Panc1 (cell line): Measurements from ENCODE around the gene RGS3. TPM values are rescaled to one million over a fixed set of nuclear protein-coding genes. Genes with fewer than 3 reads are reported as not detected.

ENCODE experiments used
- ATAC-seq: fragments of 200-7000 bp; cut with Tn5 transposase; 2 replicates; pipeline ENCODE4 v1.9.1; 2020; ENCODE audit warnings: mild to moderate bottlenecking, moderate library complexity
- BruUV-seq: library from RNA; stranded (reverse); fragments of 400-500 nt; replicated peaks from 2 replicates; lab custom pipeline; 2021; lab: Mats Ljungman, UMichigan
- CTCF ChIA-PET: fragments of 300-600 bp; sonication (Branson Sonifier 250); formaldehyde crosslinking; loops from one replicate; lab custom pipeline; 2022; ENCODE audit warnings: antibody characterized with exemption; lab: Charles Lee
- POLR2A ChIA-PET: fragments of 300-600 bp; sonication (Branson Sonifier 250); formaldehyde crosslinking; loops from one replicate; lab custom pipeline; 2022; ENCODE audit warnings: antibody characterized with exemption; lab: Charles Lee
- DNase-seq: peaks from one replicate; pipeline ENCODE4 v3.0.0-alpha.2; 2010; ENCODE audit warnings: low read depth, low spot score
- H3K27ac ChIP-seq: 2 replicates; pipeline ENCODE4 v1.5.1; 2011; ENCODE audit warnings: mild to moderate bottlenecking, low read length, inconsistent platforms
- H3K27me3 ChIP-seq: fragments of 200-500 bp; sonication (Bioruptor generic); 2 replicates; pipeline ENCODE4 v1.6.0; 2014; ENCODE audit warnings: low read length, inconsistent platforms; ENCODE audit not compliant: control insufficient read depth, insufficient read depth
- H3K36me3 ChIP-seq: fragments of 200-500 bp; sonication (Bioruptor generic); 2 replicates; pipeline ENCODE4 v1.5.1; 2014; ENCODE audit warnings: inconsistent platforms, mild to moderate bottlenecking, low read length, moderate library complexity; ENCODE audit not compliant: control insufficient read depth, insufficient read depth
- H3K4me1 ChIP-seq: 2 replicates; pipeline ENCODE4 v1.5.1; 2011; ENCODE audit warnings: inconsistent platforms, mild to moderate bottlenecking, low read length, moderate library complexity; ENCODE audit not compliant: control insufficient read depth, insufficient read depth
- H3K4me3 ChIP-seq, 2 experiments: 2 replicates each; pipeline ENCODE4 v1.5.1; 2011 to 2012; ENCODE audit warnings: low read depth in 2 of 2, low read length in 2 of 2, mild to moderate bottlenecking in 2 of 2, inconsistent platforms in 1 of 2, moderate library complexity in 1 of 2
- H3K9me3 ChIP-seq: fragments of 200-500 bp; sonication (Bioruptor generic); 2 replicates; pipeline ENCODE4 v1.5.1; 2014; ENCODE audit warnings: low read depth, mild to moderate bottlenecking, inconsistent platforms, low read length, moderate library complexity; ENCODE audit not compliant: control insufficient read depth, insufficient read depth
- POLR2AphosphoS5 ChIP-seq: IDR thresholded peaks from 2 replicates; pipeline ENCODE4 v1.6.1; 2012; ENCODE audit warnings: mild to moderate bottlenecking, low read depth, low read length, moderate library complexity
- SIN3A ChIP-seq: IDR thresholded peaks from 2 replicates; pipeline ENCODE4 v1.6.1; 2012; ENCODE audit warnings: low read depth, mild to moderate bottlenecking, low read length, moderate library complexity, borderline replicate concordance; ENCODE audit not compliant: insufficient read depth
- TCF7L2 ChIP-seq: IDR thresholded peaks from 2 replicates; pipeline ENCODE4 v1.6.1; 2011; ENCODE audit warnings: mild to moderate bottlenecking, low read depth, low read length, inconsistent platforms
- in situ Hi-C: cut with HindIII; loops from 2 replicates; pipeline ENCODE4 v1.10.0; 2016; ENCODE audit warnings: low sequenced_read_pairs, low pct_unique_long_range_greater_than_20kb
- intact Hi-C: fragments of 100-400 bp; cut with micrococcal nuclease; formaldehyde crosslinking; loops from one replicate; pipeline ENCODE4 v1.10.0; 2022; ENCODE audit not compliant: unreplicated experiment
- total RNA-seq: library from RNA; stranded (reverse); gene quantifications from one replicate; pipeline ENCODE4 v1.2.1, GENCODE V29; 2021; ENCODE audit not compliant: unreplicated experiment
- TF ChIP-seq, protein P1 (sequence below), 2 experiments: IDR thresholded peaks; 2 replicates each; pipeline ENCODE4 v1.6.1; 2011 to 2012; ENCODE audit warnings: low read depth in 2 of 2, control low read depth in 1 of 2, low read length in 1 of 2, mild to moderate bottlenecking in 1 of 2, moderate library complexity in 1 of 2; ENCODE audit not compliant: insufficient read depth in 1 of 2
- TF ChIP-seq, protein P2 (sequence below): fragments of 450-650 bp; IDR thresholded peaks from 2 replicates; pipeline ENCODE4 v1.5.1; 2017; ENCODE audit warnings: mild to moderate bottlenecking

The RGS3 gene
- total RNA-seq, 1 experiment from 2014 or later = 15.1 TPM

DNA sequence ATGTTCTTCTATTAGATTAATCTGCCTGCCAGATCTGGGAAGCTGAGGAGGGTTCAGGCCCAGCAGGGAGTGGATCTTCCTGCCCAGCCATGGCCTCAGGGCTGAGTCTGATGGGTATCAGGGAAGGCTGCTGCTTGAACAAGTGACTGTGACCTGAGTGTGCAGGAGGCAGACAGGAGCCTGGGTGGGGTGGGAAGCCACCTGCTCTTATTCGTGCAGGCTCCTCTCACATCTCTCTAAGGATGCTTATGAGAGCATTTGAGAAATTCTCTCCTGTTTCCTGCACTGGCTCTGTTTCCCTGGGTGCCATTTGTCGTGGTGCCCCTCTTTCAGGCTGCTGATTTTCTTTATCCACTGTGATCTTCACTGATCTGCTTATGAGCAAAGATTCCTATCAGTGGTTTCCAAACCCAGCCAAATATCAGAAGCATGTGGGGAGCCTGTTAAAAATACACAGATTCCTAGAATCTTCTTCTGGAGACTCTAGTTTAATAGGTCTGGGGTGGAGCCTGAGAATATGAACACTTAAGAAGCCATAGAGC, 2.1 kb downstream of the RGS3 start:
- POLR2A ChIA-PET = interaction anchor here (0.6 kb wide), 1 partner anchor 50 kb away, joined by 4 read pairs; no protein-coding TSS in a partner anchor
- CTCF ChIA-PET = no interaction called here
- no peak for DNase-seq
- H3K27ac ChIP-seq = no peak overlapping the region
- no TSS peak for BruUV-seq
- no peaks in the 10 kb centered on the region for H3K27me3 ChIP-seq
- TF ChIP-seq TCF7L2 (no peak), SIN3A (no peak), POLR2AphosphoS5 (no peak)
- TF ChIP-seq, protein P1, sequence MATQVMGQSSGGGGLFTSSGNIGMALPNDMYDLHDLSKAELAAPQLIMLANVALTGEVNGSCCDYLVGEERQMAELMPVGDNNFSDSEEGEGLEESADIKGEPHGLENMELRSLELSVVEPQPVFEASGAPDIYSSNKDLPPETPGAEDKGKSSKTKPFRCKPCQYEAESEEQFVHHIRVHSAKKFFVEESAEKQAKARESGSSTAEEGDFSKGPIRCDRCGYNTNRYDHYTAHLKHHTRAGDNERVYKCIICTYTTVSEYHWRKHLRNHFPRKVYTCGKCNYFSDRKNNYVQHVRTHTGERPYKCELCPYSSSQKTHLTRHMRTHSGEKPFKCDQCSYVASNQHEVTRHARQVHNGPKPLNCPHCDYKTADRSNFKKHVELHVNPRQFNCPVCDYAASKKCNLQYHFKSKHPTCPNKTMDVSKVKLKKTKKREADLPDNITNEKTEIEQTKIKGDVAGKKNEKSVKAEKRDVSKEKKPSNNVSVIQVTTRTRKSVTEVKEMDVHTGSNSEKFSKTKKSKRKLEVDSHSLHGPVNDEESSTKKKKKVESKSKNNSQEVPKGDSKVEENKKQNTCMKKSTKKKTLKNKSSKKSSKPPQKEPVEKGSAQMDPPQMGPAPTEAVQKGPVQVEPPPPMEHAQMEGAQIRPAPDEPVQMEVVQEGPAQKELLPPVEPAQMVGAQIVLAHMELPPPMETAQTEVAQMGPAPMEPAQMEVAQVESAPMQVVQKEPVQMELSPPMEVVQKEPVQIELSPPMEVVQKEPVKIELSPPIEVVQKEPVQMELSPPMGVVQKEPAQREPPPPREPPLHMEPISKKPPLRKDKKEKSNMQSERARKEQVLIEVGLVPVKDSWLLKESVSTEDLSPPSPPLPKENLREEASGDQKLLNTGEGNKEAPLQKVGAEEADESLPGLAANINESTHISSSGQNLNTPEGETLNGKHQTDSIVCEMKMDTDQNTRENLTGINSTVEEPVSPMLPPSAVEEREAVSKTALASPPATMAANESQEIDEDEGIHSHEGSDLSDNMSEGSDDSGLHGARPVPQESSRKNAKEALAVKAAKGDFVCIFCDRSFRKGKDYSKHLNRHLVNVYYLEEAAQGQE (IDR thresholded peaks at IDR 0.05; ENCODE audit: insufficient read depth in 1 of 2, low read depth in 2 of 2, low read length in 1 of 2) = no peak
- TF ChIP-seq, protein P2, sequence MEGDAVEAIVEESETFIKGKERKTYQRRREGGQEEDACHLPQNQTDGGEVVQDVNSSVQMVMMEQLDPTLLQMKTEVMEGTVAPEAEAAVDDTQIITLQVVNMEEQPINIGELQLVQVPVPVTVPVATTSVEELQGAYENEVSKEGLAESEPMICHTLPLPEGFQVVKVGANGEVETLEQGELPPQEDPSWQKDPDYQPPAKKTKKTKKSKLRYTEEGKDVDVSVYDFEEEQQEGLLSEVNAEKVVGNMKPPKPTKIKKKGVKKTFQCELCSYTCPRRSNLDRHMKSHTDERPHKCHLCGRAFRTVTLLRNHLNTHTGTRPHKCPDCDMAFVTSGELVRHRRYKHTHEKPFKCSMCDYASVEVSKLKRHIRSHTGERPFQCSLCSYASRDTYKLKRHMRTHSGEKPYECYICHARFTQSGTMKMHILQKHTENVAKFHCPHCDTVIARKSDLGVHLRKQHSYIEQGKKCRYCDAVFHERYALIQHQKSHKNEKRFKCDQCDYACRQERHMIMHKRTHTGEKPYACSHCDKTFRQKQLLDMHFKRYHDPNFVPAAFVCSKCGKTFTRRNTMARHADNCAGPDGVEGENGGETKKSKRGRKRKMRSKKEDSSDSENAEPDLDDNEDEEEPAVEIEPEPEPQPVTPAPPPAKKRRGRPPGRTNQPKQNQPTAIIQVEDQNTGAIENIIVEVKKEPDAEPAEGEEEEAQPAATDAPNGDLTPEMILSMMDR = no peak
- in situ Hi-C loops (no loop called here), intact Hi-C loops (no loop called here)
- ATAC-seq = no peak
- H3K4me3 ChIP-seq = no peak overlapping the region
- no peaks in the 10 kb centered on the region for H3K9me3 ChIP-seq
- H3K36me3 ChIP-seq = peaks cover 3% of the 10 kb centered on the region; the same call in 1 of the 2 replicates
- peaks cover 22% of the 10 kb centered on the region for H3K4me1 ChIP-seq

DNA sequence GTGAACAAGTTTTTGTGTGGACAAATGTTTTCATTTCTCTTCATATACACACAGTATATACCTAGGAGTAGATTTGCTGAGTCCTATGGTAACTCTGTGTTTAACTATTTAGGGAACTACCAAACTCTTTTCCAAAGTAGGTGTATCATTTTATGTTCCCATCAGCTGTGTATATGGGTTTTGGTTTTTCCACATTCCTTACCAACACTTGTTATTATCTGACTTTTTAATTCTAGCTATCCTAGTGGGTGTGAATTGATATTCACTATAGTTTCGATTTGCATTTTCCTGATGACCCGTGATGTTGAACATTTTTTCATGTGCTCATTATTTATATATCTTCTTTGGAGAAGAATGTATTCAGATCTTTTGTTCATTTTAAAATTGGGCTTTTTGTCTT, 3.7 kb downstream of the RGS3 start:
- TF ChIP-seq, protein P1 (IDR thresholded peaks at IDR 0.05; ENCODE audit: insufficient read depth in 1 of 2, low read depth in 2 of 2, low read length in 1 of 2) = no peak
- TF ChIP-seq POLR2AphosphoS5 (no peak), SIN3A (no peak), TCF7L2 (no peak)
- TF ChIP-seq, protein P2 = no peak
- no peaks in the 10 kb centered on the region for H3K27me3 ChIP-seq
- in situ Hi-C loops = no loop called here
- ATAC-seq (no peak), DNase-seq (no peak)
- BruUV-seq = no TSS peak
- no peaks in the 10 kb centered on the region for H3K9me3 ChIP-seq
- intact Hi-C loops = no loop called here
- POLR2A ChIA-PET = interaction anchor here (0.6 kb wide), 1 partner anchor 17 kb away, joined by 10 read pairs; no protein-coding TSS in a partner anchor
- no peak overlapping the region for H3K4me3 ChIP-seq
- H3K27ac ChIP-seq = no peak overlapping the region
- peaks cover 3% of the 10 kb centered on the region; the same call in 1 of the 2 replicates for H3K36me3 ChIP-seq
- H3K4me1 ChIP-seq = peaks cover 22% of the 10 kb centered on the region
- CTCF ChIA-PET = no interaction called here
